Calu3 (cell line): Measurements from ENCODE around the gene ZNF354C. TPM values are rescaled to one million over a fixed set of nuclear protein-coding genes. Genes with fewer than 3 reads are reported as not detected.

Experiments used
- BruUV-seq: library from RNA; stranded (reverse); fragments of 400-500 nt; replicated peaks from 2 replicates; lab custom pipeline; 2021; lab: Mats Ljungman, UMichigan
- CTCF ChIA-PET: fragments of 300-600 bp; sonication (Branson Sonifier 250); formaldehyde crosslinking; loops from one replicate; lab custom pipeline; 2022; ENCODE audit warnings: antibody characterized with exemption; lab: Charles Lee
- DNase-seq: peaks from one replicate; pipeline ENCODE4 v3.0.0; 2022
- H3K27ac Mint-ChIP-seq: one replicate; pipeline ENCODE4 v1.8.0; 2022; ENCODE audit warnings: mixed read lengths; ENCODE audit not compliant: unreplicated experiment
- H3K27me3 Mint-ChIP-seq: one replicate; pipeline ENCODE4 v1.8.0; 2022; ENCODE audit warnings: mixed read lengths; ENCODE audit not compliant: unreplicated experiment
- H3K36me3 Mint-ChIP-seq: one replicate; pipeline ENCODE4 v1.8.0; 2022; ENCODE audit warnings: mild to moderate bottlenecking, moderate library complexity, mixed read lengths; ENCODE audit not compliant: insufficient read depth, unreplicated experiment
- H3K4me1 Mint-ChIP-seq: one replicate; pipeline ENCODE4 v1.8.0; 2022; ENCODE audit warnings: mild to moderate bottlenecking, low read depth, mixed read lengths; ENCODE audit not compliant: unreplicated experiment
- H3K4me3 Mint-ChIP-seq: one replicate; pipeline ENCODE4 v1.8.0; 2022; ENCODE audit warnings: mild to moderate bottlenecking, low read depth, moderate library complexity, mixed read lengths; ENCODE audit not compliant: unreplicated experiment
- H3K9me3 Mint-ChIP-seq: one replicate; pipeline ENCODE4 v1.8.0; 2022; ENCODE audit warnings: low read depth, mixed read lengths; ENCODE audit not compliant: unreplicated experiment
- intact Hi-C: fragments of 100-400 bp; cut with micrococcal nuclease; formaldehyde crosslinking; loops from one replicate; pipeline ENCODE4 v1.10.0; 2022; ENCODE audit not compliant: unreplicated experiment
- total RNA-seq: library from RNA; stranded (reverse); gene quantifications from 2 replicates; pipeline ENCODE4 v1.2.3, GENCODE V29; 2022
- TF ChIP-seq, protein P1 (sequence below): fragments of 200-600 bp; IDR thresholded peaks from one replicate; pipeline ENCODE4 v1.8.0; 2022; ENCODE audit warnings: antibody characterized with exemption; ENCODE audit not compliant: unreplicated experiment

ZNF354C gene
- total RNA-seq, 1 experiment from 2014 or later, result 2.1 TPM

DNA sequence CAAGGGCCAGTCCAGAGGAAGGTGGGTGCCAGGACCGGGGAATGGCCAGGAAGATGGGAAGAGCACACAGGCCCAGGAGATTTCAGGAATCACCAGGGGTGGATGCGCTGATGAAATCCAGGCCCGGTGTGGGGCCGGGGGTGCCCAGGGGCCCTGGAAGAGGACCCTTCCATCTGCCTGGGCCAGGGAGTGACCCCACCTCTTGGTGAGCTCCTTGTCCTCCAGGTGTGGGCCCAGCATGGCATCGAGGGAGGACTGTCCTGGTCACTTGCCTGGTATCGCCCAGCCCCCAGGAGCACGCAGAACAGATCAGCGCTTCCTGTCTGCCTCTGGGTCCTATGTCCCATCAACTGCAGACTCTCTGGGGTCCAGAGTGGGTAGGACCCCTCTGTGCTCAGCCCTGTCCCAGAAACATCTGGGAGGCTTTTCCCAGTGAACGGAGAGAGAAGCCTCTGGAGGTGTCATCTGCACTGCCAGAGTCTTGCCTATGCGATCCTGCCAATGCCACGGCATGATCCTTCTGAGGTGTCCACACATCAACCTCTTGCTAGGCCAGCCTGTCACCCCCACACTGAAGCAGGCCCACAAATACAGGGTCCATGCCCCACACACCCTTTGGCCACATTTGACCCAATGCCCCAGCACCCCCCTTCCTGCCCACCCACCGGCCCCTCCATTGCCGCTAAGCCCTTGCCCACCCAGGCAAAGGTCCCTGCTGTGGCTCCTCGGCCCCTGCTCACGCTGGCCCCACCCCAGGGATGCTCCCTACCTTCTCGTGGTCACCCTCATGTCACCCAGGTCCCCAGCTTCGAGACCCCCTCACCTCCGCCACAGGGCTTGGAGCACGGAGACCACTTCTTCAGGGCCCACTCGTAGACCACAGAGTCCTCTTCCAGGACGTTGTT lies 67.2 kb downstream of the ZNF354C start:
- no peak for DNase-seq
- CTCF ChIA-PET, result interaction anchor here (0.7 kb wide), 1 partner anchor 11 kb away, joined by 3 read pairs; no protein-coding TSS in a partner anchor
- BruUV-seq, result no TSS peak
- no peaks in the 10 kb centered on the region for H3K4me1 Mint-ChIP-seq
- H3K9me3 Mint-ChIP-seq, result peaks cover 2% of the 10 kb centered on the region
- no peak overlapping the region for H3K4me3 Mint-ChIP-seq
- TF ChIP-seq, protein P1, sequence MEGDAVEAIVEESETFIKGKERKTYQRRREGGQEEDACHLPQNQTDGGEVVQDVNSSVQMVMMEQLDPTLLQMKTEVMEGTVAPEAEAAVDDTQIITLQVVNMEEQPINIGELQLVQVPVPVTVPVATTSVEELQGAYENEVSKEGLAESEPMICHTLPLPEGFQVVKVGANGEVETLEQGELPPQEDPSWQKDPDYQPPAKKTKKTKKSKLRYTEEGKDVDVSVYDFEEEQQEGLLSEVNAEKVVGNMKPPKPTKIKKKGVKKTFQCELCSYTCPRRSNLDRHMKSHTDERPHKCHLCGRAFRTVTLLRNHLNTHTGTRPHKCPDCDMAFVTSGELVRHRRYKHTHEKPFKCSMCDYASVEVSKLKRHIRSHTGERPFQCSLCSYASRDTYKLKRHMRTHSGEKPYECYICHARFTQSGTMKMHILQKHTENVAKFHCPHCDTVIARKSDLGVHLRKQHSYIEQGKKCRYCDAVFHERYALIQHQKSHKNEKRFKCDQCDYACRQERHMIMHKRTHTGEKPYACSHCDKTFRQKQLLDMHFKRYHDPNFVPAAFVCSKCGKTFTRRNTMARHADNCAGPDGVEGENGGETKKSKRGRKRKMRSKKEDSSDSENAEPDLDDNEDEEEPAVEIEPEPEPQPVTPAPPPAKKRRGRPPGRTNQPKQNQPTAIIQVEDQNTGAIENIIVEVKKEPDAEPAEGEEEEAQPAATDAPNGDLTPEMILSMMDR, result no peak
- intact Hi-C loops, result no loop called here
- H3K36me3 Mint-ChIP-seq, result no peaks in the 10 kb centered on the region
- H3K27ac Mint-ChIP-seq, result no peak overlapping the region
- no peaks in the 10 kb centered on the region for H3K27me3 Mint-ChIP-seq

DNA sequence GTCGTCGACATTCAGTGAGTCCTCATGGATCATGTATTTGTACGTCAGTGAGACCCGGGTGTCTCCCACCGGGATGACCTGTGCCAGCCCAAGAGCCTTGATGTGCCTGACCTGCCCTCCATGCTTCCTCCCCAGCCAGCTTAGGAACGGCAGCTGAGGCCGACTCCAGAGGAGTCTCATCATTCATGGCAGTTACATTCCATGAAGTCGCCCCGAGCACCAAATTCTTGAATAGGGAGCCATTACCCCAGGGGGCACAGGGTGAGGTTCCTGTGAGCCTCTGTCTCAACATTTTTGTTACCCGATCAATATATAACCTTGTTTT lies 67.8 kb downstream of the ZNF354C start:
- Mint-ChIP-seq H3K9me3 (peaks cover 6% of the 10 kb centered on the region), H3K4me1 (no peaks in the 10 kb centered on the region), H3K36me3 (peaks cover 5% of the 10 kb centered on the region), H3K4me3 (no peak overlapping the region), H3K27ac (no peak overlapping the region), H3K27me3 (no peaks in the 10 kb centered on the region)
- CTCF ChIA-PET, result interaction anchor here (0.7 kb wide), 1 partner anchor 12 kb away, joined by 3 read pairs; no protein-coding TSS in a partner anchor
- intact Hi-C loops, result no loop called here
- BruUV-seq, result no TSS peak
- DNase-seq, result no peak
- TF ChIP-seq, protein P1, result no peak

DNA sequence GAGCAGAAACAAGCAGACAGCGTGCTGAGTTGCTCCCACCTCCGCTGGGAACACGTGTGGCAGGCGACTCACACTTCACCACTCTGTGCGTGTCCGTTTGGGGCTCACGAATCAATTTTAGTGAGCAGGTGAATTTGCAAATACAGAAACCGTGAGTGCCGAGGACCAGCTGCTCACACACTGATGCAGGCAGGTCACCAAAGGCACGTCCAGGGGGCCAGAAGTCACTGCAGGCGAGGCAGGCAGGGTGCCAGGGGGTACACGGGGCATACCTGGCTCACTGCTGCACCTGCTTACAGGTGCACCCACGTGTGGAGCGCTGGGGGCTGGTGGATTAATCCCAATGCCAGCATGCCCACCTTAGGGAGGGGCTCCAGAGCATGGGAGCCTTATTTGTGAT lies 68.8 kb downstream of the ZNF354C start:
- TF ChIP-seq, protein P1, result no peak
- H3K4me1 Mint-ChIP-seq, result no peaks in the 10 kb centered on the region
- H3K27me3 Mint-ChIP-seq, result no peaks in the 10 kb centered on the region
- peaks cover 5% of the 10 kb centered on the region for H3K36me3 Mint-ChIP-seq
- CTCF ChIA-PET, result interaction anchor here (0.6 kb wide), 1 partner anchor 34 kb away, joined by 5 read pairs; no protein-coding TSS in a partner anchor
- H3K4me3 Mint-ChIP-seq, result no peak overlapping the region
- intact Hi-C loops, result no loop called here
- H3K27ac Mint-ChIP-seq, result no peak overlapping the region
- H3K9me3 Mint-ChIP-seq, result peaks cover 8% of the 10 kb centered on the region
- no peak for DNase-seq
- BruUV-seq, result no TSS peak

DNA sequence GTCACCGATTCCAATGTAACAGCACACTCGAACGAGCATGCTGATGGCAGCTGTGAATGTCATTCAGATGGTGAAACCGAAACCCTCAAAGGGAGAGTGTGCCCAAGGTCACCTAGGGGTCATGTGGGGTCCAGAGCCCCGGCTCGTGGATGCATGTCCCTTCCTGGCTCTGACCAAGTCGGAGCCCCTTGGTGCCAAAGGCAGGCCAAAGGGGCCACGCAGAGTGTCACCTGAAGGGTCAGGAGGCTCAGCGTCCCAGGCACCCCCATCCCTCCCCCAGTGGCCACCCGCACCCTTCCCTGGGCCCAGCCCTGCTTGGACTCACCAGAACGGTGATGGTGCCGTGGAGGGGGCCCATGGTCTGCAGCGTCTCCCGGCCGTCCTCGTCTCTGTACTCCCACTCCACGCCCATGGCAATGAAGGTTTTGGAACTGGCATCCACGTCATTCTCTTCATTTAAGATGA lies 69.5 kb downstream of the ZNF354C start:
- no peaks in the 10 kb centered on the region for H3K4me1 Mint-ChIP-seq
- no peak overlapping the region for H3K27ac Mint-ChIP-seq
- intact Hi-C loops, result no loop called here
- H3K4me3 Mint-ChIP-seq, result no peak overlapping the region
- peaks cover 10% of the 10 kb centered on the region for H3K9me3 Mint-ChIP-seq
- CTCF ChIA-PET, result interaction anchor here (0.6 kb wide), 1 partner anchor 33 kb away, joined by 5 read pairs; no protein-coding TSS in a partner anchor
- no TSS peak for BruUV-seq
- TF ChIP-seq, protein P1, result no peak
- H3K27me3 Mint-ChIP-seq, result no peaks in the 10 kb centered on the region
- no peak for DNase-seq
- peaks cover 5% of the 10 kb centered on the region for H3K36me3 Mint-ChIP-seq
